ENCODE measurements around the gene C1QC.
"Not testable (repeated sequence)": the region's sequence is repeated elsewhere in the genome, so short reads cannot be mapped to it uniquely, and the experiment has no call there.

Gene C1QC

GRCh38 chr1:22650089-22650693 lies 6.8 kb downstream of the C1QC start:
- H3K9ac ChIP-seq (ENCODE audit: low read depth, low read length): no peak overlapping the region
- H3K36me3 ChIP-seq (ENCODE audit: insufficient read depth, low read length): no peaks in the 10 kb centered on the region
- H3K9me3 ChIP-seq (ENCODE audit: control insufficient read depth, insufficient read depth, low read length): no peaks in the 10 kb centered on the region
- no peaks in the 10 kb centered on the region for H3K4me1 ChIP-seq (ENCODE audit: insufficient read depth, low read length)

- H3K9me3 ChIP-seq (ENCODE audit: control insufficient read depth, insufficient read depth, low read length): no peaks in the 10 kb centered on the region
- H3K4me1 ChIP-seq (ENCODE audit: insufficient read depth, low read length): no peaks in the 10 kb centered on the region
- H3K36me3 ChIP-seq (ENCODE audit: insufficient read depth, low read length): no peaks in the 10 kb centered on the region
- H3K9ac ChIP-seq (ENCODE audit: low read depth, low read length): no peak overlapping the region
Measured at GRCh38 chr1:22651941-22652856, 8.8 kb downstream of the C1QC start.

- Histone ChIP-seq H3K9ac (ENCODE audit: low read depth, low read length) (no peak within 1 kb of the TSS), H3K4me1 (ENCODE audit: insufficient read depth, low read length) (no peaks in the 10 kb centered on the region), H3K9me3 (ENCODE audit: control insufficient read depth, insufficient read depth, low read length) (no peaks in the 10 kb centered on the region), H3K36me3 (ENCODE audit: insufficient read depth, low read length) (no peaks in the 10 kb centered on the region)
Measured at GRCh38 chr1:22652881-22653316, 9.5 kb downstream of the C1QC start, which contains the start of gene C1QB. C1QB (plus strand) TSS chr1:22653236; CDS start chr1:22659463, 6,227 bp downstream.

- Histone ChIP-seq H3K36me3 (ENCODE audit: insufficient read depth, low read length) (no peaks in the 10 kb centered on the region), H3K9ac (ENCODE audit: low read depth, low read length) (no peak overlapping the region), H3K9me3 (ENCODE audit: control insufficient read depth, insufficient read depth, low read length) (no peaks in the 10 kb centered on the region), H3K4me1 (ENCODE audit: insufficient read depth, low read length) (no peaks in the 10 kb centered on the region)
Measured at GRCh38 chr1:22654692-22655091, 11.3 kb downstream of the C1QC start.

- Histone ChIP-seq H3K9ac (ENCODE audit: low read depth, low read length) (no peak overlapping the region), H3K36me3 (ENCODE audit: insufficient read depth, low read length) (no peaks in the 10 kb centered on the region), H3K9me3 (ENCODE audit: control insufficient read depth, insufficient read depth, low read length) (no peaks in the 10 kb centered on the region), H3K4me1 (ENCODE audit: insufficient read depth, low read length) (no peaks in the 10 kb centered on the region)
Measured at GRCh38 chr1:22658385-22659163, 15.1 kb downstream of the C1QC start.

GRCh38 chr1:22660716-22661241 lies 17.3 kb downstream of the C1QC start:
- Histone ChIP-seq H3K36me3 (ENCODE audit: insufficient read depth, low read length) (no peaks in the 10 kb centered on the region), H3K9me3 (ENCODE audit: control insufficient read depth, insufficient read depth, low read length) (no peaks in the 10 kb centered on the region), H3K9ac (ENCODE audit: low read depth, low read length) (no peak overlapping the region), H3K4me1 (ENCODE audit: insufficient read depth, low read length) (no peaks in the 10 kb centered on the region)

- Histone ChIP-seq H3K36me3 (ENCODE audit: insufficient read depth, low read length) (no peaks in the 10 kb centered on the region), H3K9me3 (ENCODE audit: control insufficient read depth, insufficient read depth, low read length) (no peaks in the 10 kb centered on the region), H3K4me1 (ENCODE audit: insufficient read depth, low read length) (peaks cover 3% of the 10 kb centered on the region; the same call in 1 of the 2 replicates), H3K9ac (ENCODE audit: low read depth, low read length) (no peak overlapping the region)
Measured at GRCh38 chr1:22661880-22662279, 18.4 kb downstream of the C1QC start.

GRCh38 chr1:22662318-22662717 lies 18.9 kb downstream of the C1QC start:
- Histone ChIP-seq H3K4me1 (ENCODE audit: insufficient read depth, low read length) (peaks cover 3% of the 10 kb centered on the region; the same call in 1 of the 2 replicates), H3K36me3 (ENCODE audit: insufficient read depth, low read length) (no peaks in the 10 kb centered on the region), H3K9ac (ENCODE audit: low read depth, low read length) (no peak overlapping the region), H3K9me3 (ENCODE audit: control insufficient read depth, insufficient read depth, low read length) (no peaks in the 10 kb centered on the region)

GRCh38 chr1:22662986-22663408 lies 19.6 kb downstream of the C1QC start:
- Histone ChIP-seq H3K36me3 (ENCODE audit: insufficient read depth, low read length) (no peaks in the 10 kb centered on the region), H3K4me1 (ENCODE audit: insufficient read depth, low read length) (peaks cover 3% of the 10 kb centered on the region; the same call in 1 of the 2 replicates), H3K9me3 (ENCODE audit: control insufficient read depth, insufficient read depth, low read length) (no peaks in the 10 kb centered on the region), H3K9ac (ENCODE audit: low read depth, low read length) (no peak overlapping the region)

GRCh38 chr1:22665752-22666151 lies 22.3 kb downstream of the C1QC start:
- Histone ChIP-seq H3K9ac (ENCODE audit: low read depth, low read length) (no peak overlapping the region), H3K4me1 (ENCODE audit: insufficient read depth, low read length) (peaks cover 3% of the 10 kb centered on the region; the same call in 1 of the 2 replicates), H3K36me3 (ENCODE audit: insufficient read depth, low read length) (no peaks in the 10 kb centered on the region), H3K9me3 (ENCODE audit: control insufficient read depth, insufficient read depth, low read length) (no peaks in the 10 kb centered on the region)

- H3K9me3 ChIP-seq (ENCODE audit: control insufficient read depth, insufficient read depth, low read length): no peaks in the 10 kb centered on the region
- no peak overlapping the region for H3K9ac ChIP-seq (ENCODE audit: low read depth, low read length)
- H3K36me3 ChIP-seq (ENCODE audit: insufficient read depth, low read length): no peaks in the 10 kb centered on the region
- H3K4me1 ChIP-seq (ENCODE audit: insufficient read depth, low read length): peaks cover 3% of the 10 kb centered on the region; the same call in 1 of the 2 replicates
Measured at GRCh38 chr1:22666412-22666811, 23.0 kb downstream of the C1QC start.

GRCh38 chr1:22668840-22669239 lies 25.4 kb downstream of the C1QC start:
- not testable (repeated sequence) for H3K9me3 ChIP-seq (ENCODE audit: control insufficient read depth, insufficient read depth, low read length); H3K36me3 ChIP-seq (ENCODE audit: insufficient read depth, low read length); H3K9ac ChIP-seq (ENCODE audit: low read depth, low read length); H3K4me1 ChIP-seq (ENCODE audit: insufficient read depth, low read length)

GRCh38 chr1:22670352-22670975 lies 27.0 kb downstream of the C1QC start:
- H3K9me3 ChIP-seq (ENCODE audit: control insufficient read depth, insufficient read depth, low read length): no peaks in the 10 kb centered on the region
- H3K9ac ChIP-seq (ENCODE audit: low read depth, low read length): no peak overlapping the region
- H3K4me1 ChIP-seq (ENCODE audit: insufficient read depth, low read length): peaks cover 3% of the 10 kb centered on the region; the same call in 1 of the 2 replicates
- H3K36me3 ChIP-seq (ENCODE audit: insufficient read depth, low read length): no peaks in the 10 kb centered on the region

- Histone ChIP-seq H3K9ac (ENCODE audit: low read depth, low read length) (no peak overlapping the region), H3K9me3 (ENCODE audit: control insufficient read depth, insufficient read depth, low read length) (no peaks in the 10 kb centered on the region), H3K36me3 (ENCODE audit: insufficient read depth, low read length) (no peaks in the 10 kb centered on the region), H3K4me1 (ENCODE audit: insufficient read depth, low read length) (no peaks in the 10 kb centered on the region; the same call in 1 of the 2 replicates)
Measured at GRCh38 chr1:22671999-22672398, 28.6 kb downstream of the C1QC start.

Measured in ES-I3 (cell line).